Activated CD4-positive, alpha-beta memory T cell treated with anti-CD3 and anti-CD28 coated beads for 36 hours (primary cell): Measurements from ENCODE around the gene AHRR. TPM values are rescaled to one million over a fixed set of nuclear protein-coding genes. Genes with fewer than 3 reads are reported as not detected.

Experiments
- CTCF ChIA-PET: fragments of 350-600 bp; sonication (Branson Sonifier 250); formaldehyde crosslinking; loops from one replicate; lab custom pipeline; 2021; ENCODE audit warnings: antibody characterized with exemption, inconsistent platforms; lab: Charles Lee
- POLR2A ChIA-PET: fragments of 350-600 bp; sonication (Branson Sonifier 250); formaldehyde crosslinking; loops from one replicate; lab custom pipeline; 2021; ENCODE audit warnings: antibody characterized with exemption; lab: Charles Lee
- DNase-seq: peaks from one replicate; pipeline ENCODE4 v3.0.0-alpha.2; 2020
- H3K27ac Mint-ChIP-seq: one replicate; pipeline ENCODE4 v1.8.0; 2021; ENCODE audit warnings: mixed read lengths
- H3K27me3 Mint-ChIP-seq: one replicate; pipeline ENCODE4 v1.8.0; 2021; ENCODE audit warnings: mixed read lengths
- H3K36me3 Mint-ChIP-seq: one replicate; pipeline ENCODE4 v1.8.0; 2021; ENCODE audit warnings: mixed read lengths
- H3K4me1 Mint-ChIP-seq: one replicate; pipeline ENCODE4 v1.8.0; 2021; ENCODE audit warnings: low read depth, mixed read lengths
- H3K4me3 Mint-ChIP-seq: one replicate; pipeline ENCODE4 v1.8.0; 2021; ENCODE audit warnings: mild to moderate bottlenecking, mixed read lengths
- H3K9me3 Mint-ChIP-seq: one replicate; pipeline ENCODE4 v1.8.0; 2021; ENCODE audit warnings: mixed read lengths
- intact Hi-C: fragments of 100-400 bp; cut with micrococcal nuclease; formaldehyde crosslinking; loops from one replicate; pipeline ENCODE4 v1.15.1; 2023
- total RNA-seq, 2 experiments: library from RNA; stranded (reverse); gene quantifications; one replicate each; pipeline ENCODE4 v1.2.3, GENCODE V29; 2021

AHRR gene
- total RNA-seq, 2 experiments from 2014 or later: 16.7 to 16.8 TPM

- Mint-ChIP-seq H3K4me3 (no peak overlapping the region), H3K36me3 (peaks cover 8% of the 10 kb centered on the region), H3K27ac (no peak overlapping the region), H3K27me3 (peaks cover 16% of the 10 kb centered on the region), H3K9me3 (peaks cover 3% of the 10 kb centered on the region), H3K4me1 (peaks cover 10% of the 10 kb centered on the region)
- no peak for DNase-seq
- CTCF ChIA-PET: interaction anchor here (1.6 kb wide), 1 partner anchor 164 kb away, joined by 3 read pairs; no protein-coding TSS in a partner anchor
- intact Hi-C loops: no loop called here
- POLR2A ChIA-PET: interaction anchor here (0.9 kb wide), 1 partner anchor 21 kb away, joined by 3 read pairs; no protein-coding TSS in a partner anchor
Observed at GRCh38 chr5:352639-353611, 31.4 kb downstream of the AHRR start.

- no peak overlapping the region for H3K4me3 Mint-ChIP-seq
- H3K36me3 Mint-ChIP-seq: peaks cover 8% of the 10 kb centered on the region
- H3K9me3 Mint-ChIP-seq: peaks cover 3% of the 10 kb centered on the region
- peaks cover 10% of the 10 kb centered on the region for H3K27me3 Mint-ChIP-seq
- intact Hi-C loops: no loop called here
- ChIA-PET POLR2A (no interaction called here), CTCF (interaction anchor here (0.7 kb wide), 1 partner anchor 72 kb away, joined by 3 read pairs; no protein-coding TSS in a partner anchor)
- no peak overlapping the region for H3K27ac Mint-ChIP-seq
- H3K4me1 Mint-ChIP-seq: peaks cover 10% of the 10 kb centered on the region
- no peak for DNase-seq
Observed at GRCh38 chr5:353612-354580, 32.4 kb downstream of the AHRR start.

GRCh38 chr5:354581-355378 is 33.3 kb downstream of the AHRR start:
- intact Hi-C loops: no loop called here
- H3K36me3 Mint-ChIP-seq: peaks cover 8% of the 10 kb centered on the region
- no peak overlapping the region for H3K27ac Mint-ChIP-seq
- POLR2A ChIA-PET: no interaction called here
- H3K27me3 Mint-ChIP-seq: peaks cover 10% of the 10 kb centered on the region
- no peak overlapping the region for H3K4me3 Mint-ChIP-seq
- H3K4me1 Mint-ChIP-seq: peaks cover 10% of the 10 kb centered on the region
- no peak for DNase-seq
- peaks cover 3% of the 10 kb centered on the region for H3K9me3 Mint-ChIP-seq
- CTCF ChIA-PET: interaction anchor here (0.7 kb wide), 1 partner anchor 71 kb away, joined by 3 read pairs; no protein-coding TSS in a partner anchor

DNA sequence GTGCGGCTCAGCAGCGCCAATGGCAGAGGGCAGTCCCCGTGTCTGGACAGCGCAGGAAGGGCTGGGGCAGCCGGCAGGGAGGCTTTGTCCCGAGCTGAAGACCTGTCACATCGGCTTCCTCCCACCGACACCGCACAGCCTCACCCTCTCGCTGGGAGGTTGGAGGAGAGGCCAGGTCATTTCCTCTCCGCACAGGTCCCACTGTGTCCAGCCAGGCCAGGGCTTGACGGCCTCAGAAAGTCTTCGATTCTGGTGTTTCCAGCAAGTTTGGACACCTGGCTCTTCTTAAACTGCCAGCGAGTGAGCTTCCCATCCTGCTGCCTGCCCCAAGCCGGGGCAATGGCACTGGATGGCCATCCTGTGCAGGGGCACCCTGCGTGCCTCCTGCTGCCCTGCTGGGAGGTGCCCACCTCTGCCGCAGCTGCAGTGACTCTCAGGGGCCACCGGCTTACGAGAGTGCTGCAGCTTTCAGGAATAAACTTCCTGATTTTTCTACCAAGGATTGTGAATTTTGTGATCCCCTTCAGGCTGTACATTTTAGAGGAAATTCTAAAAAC is 33.9 kb downstream of the AHRR start:
- no peak for DNase-seq
- peaks cover 10% of the 10 kb centered on the region for H3K36me3 Mint-ChIP-seq
- H3K9me3 Mint-ChIP-seq: peaks cover 3% of the 10 kb centered on the region
- POLR2A ChIA-PET: no interaction called here
- intact Hi-C loops: no loop called here
- H3K4me3 Mint-ChIP-seq: no peak overlapping the region
- H3K27ac Mint-ChIP-seq: no peak overlapping the region
- peaks cover 9% of the 10 kb centered on the region for H3K4me1 Mint-ChIP-seq
- H3K27me3 Mint-ChIP-seq: peaks cover 6% of the 10 kb centered on the region
- CTCF ChIA-PET: no interaction called here

DNA sequence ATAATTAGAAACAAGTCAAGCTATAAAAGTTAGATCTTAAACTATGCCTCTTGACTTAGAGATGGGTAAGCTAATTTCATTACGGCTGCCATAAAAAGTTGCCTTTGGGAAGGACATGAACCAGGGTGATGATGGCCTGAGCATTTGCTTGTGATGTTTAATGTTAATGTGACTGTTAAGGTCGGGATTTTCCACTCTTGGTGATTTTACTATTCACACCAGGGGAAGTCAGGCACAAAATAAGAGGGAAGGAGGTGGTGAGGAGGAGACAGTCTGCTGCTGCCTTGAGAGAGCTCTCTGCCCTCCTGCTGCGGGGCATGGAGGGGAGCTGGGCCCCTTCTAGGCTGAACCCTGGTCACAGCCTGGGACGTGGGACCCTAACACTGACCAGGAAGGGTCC is 34.4 kb downstream of the AHRR start:
- Mint-ChIP-seq H3K9me3 (peaks cover 3% of the 10 kb centered on the region), H3K36me3 (peaks cover 11% of the 10 kb centered on the region), H3K4me3 (no peak overlapping the region), H3K27ac (no peak overlapping the region), H3K27me3 (peaks cover 3% of the 10 kb centered on the region), H3K4me1 (peaks cover 4% of the 10 kb centered on the region)
- POLR2A ChIA-PET: no interaction called here
- intact Hi-C loops: no loop called here
- CTCF ChIA-PET: no interaction called here
- DNase-seq: no peak

DNA sequence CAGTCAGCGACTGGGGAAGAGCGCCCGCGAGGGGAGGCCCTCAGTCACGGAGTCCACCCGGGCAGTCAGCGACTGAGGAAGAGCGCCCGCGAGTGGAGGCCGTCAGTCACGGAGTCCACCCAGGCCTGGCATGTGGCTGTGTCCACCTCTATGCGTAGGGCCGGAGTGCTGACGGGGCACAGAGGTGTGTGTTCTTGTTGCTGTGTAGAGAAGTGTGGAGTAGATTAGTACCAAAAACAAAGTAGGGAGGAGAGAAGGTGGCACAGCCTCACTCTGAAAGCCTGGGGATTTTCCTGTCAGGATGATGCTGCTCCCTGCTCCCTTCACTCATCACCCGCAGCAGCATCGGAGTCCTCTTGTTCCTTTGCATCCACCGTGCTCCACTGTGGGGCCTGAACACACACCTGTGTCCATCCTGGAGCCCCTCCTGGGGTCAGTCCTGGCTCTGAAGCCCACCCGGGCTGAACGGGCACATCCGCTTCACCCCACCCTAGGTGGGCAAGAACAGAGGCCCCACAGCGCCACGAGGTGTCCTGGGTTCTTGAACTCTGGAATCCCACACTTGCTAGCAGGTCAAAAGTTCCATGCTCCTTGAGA is 37.9 kb downstream of the AHRR start:
- H3K9me3 Mint-ChIP-seq: peaks cover 1% of the 10 kb centered on the region
- H3K4me3 Mint-ChIP-seq: no peak overlapping the region
- no peak for DNase-seq
- peaks cover 17% of the 10 kb centered on the region for H3K36me3 Mint-ChIP-seq
- H3K4me1 Mint-ChIP-seq: no peaks in the 10 kb centered on the region
- POLR2A ChIA-PET: no interaction called here
- CTCF ChIA-PET: no interaction called here
- no peak overlapping the region for H3K27ac Mint-ChIP-seq
- intact Hi-C loops: no loop called here
- H3K27me3 Mint-ChIP-seq: no peaks in the 10 kb centered on the region

GRCh38 chr5:360257-361027 is 38.9 kb downstream of the AHRR start:
- ChIA-PET POLR2A (no interaction called here), CTCF (no interaction called here)
- H3K36me3 Mint-ChIP-seq: peaks cover 20% of the 10 kb centered on the region
- peaks cover 4% of the 10 kb centered on the region for H3K9me3 Mint-ChIP-seq
- no peak overlapping the region for H3K27ac Mint-ChIP-seq
- no peak overlapping the region for H3K4me3 Mint-ChIP-seq
- no peaks in the 10 kb centered on the region for H3K4me1 Mint-ChIP-seq
- intact Hi-C loops: no loop called here
- H3K27me3 Mint-ChIP-seq: no peaks in the 10 kb centered on the region
- no peak for DNase-seq

- H3K27ac Mint-ChIP-seq: no peak overlapping the region
- CTCF ChIA-PET: no interaction called here
- H3K27me3 Mint-ChIP-seq: peaks cover under 1% of the 10 kb centered on the region
- intact Hi-C loops: no loop called here
- no peak for DNase-seq
- H3K9me3 Mint-ChIP-seq: peaks cover 4% of the 10 kb centered on the region
- POLR2A ChIA-PET: no interaction called here
- H3K36me3 Mint-ChIP-seq: peaks cover 18% of the 10 kb centered on the region
- H3K4me1 Mint-ChIP-seq: no peaks in the 10 kb centered on the region
- no peak overlapping the region for H3K4me3 Mint-ChIP-seq
Observed at GRCh38 chr5:362189-362588, 40.7 kb downstream of the AHRR start.

- POLR2A ChIA-PET: no interaction called here
Observed at GRCh38 chr5:362978-363765, 41.7 kb downstream of the AHRR start.

DNA sequence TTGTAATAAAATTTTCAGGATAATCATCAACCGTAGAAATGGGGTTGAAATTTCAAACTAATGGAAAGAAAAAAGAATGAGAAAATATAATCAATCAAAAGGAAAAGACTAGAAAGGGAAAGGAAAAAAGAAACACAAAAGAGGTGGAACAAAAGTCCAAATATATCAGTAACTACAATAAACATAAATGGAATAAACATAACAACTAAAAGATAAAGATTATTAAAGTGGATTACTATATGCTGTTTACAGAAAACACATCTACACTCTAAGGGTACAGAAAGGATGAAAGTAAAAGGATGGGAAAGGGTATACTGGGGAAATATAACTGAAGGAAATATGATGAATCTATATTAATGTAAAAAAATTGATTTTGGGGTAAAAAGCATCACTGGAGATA is 43.0 kb downstream of the AHRR start:
- no peak overlapping the region for H3K27ac Mint-ChIP-seq
- peaks cover 24% of the 10 kb centered on the region for H3K36me3 Mint-ChIP-seq
- ChIA-PET CTCF (no interaction called here), POLR2A (no interaction called here)
- intact Hi-C loops: no loop called here
- peaks cover 12% of the 10 kb centered on the region for H3K27me3 Mint-ChIP-seq
- peaks cover 14% of the 10 kb centered on the region for H3K4me1 Mint-ChIP-seq
- peaks cover 4% of the 10 kb centered on the region for H3K9me3 Mint-ChIP-seq
- no peak overlapping the region for H3K4me3 Mint-ChIP-seq
- no peak for DNase-seq

More at GRCh38 chr5:362978-363765, 41.7 kb downstream of the AHRR start:
- Mint-ChIP-seq H3K36me3 (peaks cover 21% of the 10 kb centered on the region), H3K27ac (no peak overlapping the region), H3K4me1 (peaks cover under 1% of the 10 kb centered on the region), H3K9me3 (peaks cover 4% of the 10 kb centered on the region), H3K27me3 (peaks cover 4% of the 10 kb centered on the region), H3K4me3 (no peak overlapping the region)
- intact Hi-C loops: no loop called here
- DNase-seq: no peak
- CTCF ChIA-PET: interaction anchor here (0.8 kb wide), 1 partner anchor 17 kb away, joined by 3 read pairs; no protein-coding TSS in a partner anchor
